NCI-H128 (cell line): ENCODE data around the gene KIF23.
"Not testable (repeated sequence)": the region's sequence is repeated elsewhere in the genome, so short reads cannot be mapped to it uniquely, and the experiment has no call there.

Source experiments
- DNase-seq: peaks from one replicate; lab custom pipeline; 2025; ENCODE audit not compliant: unreplicated experiment; lab: John Stamatoyannopoulos, UW

KIF23 gene

DNA sequence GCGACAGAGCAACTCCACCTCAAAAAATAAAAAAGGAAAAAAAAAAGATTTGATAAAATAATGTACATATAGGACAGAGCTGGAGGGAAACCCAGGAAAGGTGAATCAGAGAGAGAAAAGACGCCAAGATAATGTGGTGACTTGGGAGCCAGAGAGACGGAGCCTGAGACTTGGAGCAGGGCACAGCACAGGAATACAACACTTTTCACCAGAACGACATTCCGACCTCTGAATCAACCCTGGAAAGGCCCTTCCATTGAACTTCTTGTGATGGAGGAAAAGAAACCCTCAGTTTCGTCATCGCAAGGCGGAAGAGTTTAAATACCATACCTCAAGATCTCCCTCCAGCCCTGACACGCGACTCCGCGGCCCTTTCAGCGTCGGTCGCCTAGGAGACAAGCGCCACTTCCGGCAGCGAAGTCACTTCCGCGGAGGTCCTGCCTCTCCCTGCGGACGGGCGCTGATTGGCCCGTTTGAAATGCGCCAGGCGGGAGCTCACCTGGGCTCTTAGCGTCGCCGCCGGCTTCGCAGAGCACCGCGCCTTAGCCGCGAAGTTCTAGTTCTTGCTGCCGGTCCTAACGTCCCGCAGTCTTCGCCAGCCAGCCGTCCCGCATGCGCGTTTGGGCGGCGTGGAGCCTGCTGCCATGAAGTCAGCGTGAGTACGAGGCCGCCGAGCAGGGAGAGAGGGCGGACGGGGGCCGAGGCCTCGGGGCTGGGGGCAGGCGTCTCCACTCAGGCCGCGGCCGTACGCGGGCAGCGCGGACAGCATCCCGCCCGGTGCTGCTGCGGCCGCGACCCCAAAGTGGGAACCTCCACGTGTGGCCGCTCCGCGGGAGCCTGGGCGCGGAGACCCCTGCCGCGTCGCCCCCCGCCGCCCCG is at the start of gene KIF23:
Gene KIF23 (plus strand): TSS at position 528 of the 879 bp plus-strand sequence. CDS start 117 bp downstream, at position 645.
- DNase-seq: peak; percentile 63

DNA sequence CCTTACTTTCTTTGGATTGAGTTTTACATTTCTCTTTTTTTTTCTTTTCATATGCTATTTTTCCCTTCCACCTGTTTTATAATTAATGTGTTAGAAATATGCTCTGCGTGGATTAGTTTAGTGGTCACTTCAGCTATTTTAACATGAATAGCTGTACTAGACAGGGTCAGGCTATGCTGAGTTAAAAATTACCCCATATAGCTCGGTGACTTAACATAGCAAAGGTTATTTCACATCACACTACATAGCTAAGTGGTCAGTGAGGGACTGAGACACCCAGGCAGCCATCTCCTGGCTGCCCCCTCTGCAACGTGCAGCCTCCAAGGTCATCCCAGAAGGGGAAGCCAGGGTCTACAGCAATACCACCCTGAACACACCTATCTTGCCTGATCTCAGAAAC is 46.9 kb upstream of the KIF23 start:
- DNase-seq: no peak

DNA sequence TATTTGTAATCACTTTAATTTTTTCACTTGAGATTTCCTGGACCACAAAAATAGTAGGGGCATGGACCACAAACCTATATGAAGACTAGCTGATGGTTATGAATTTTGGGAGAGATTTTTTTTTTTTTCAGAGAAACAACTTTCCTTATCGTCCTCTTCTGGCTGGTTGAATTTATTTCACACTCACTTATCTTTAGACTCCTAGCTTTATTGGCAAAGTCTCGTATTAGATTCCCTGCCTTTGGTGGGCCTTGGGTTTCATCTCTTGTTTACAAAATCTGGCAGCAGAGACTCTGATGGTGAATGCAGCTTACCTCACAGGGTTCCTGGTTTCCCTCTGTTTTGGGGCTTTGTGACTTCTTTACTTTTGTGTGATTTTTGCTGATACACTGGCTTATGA is 44.5 kb upstream of the KIF23 start:
- DNase-seq: no peak

GRCh38 chr15:69373406-69373805 is 40.7 kb upstream of the KIF23 start:
- no peak for DNase-seq

- DNase-seq: no peak
Measured at GRCh38 chr15:69375151-69375790, 38.9 kb upstream of the KIF23 start.

DNA sequence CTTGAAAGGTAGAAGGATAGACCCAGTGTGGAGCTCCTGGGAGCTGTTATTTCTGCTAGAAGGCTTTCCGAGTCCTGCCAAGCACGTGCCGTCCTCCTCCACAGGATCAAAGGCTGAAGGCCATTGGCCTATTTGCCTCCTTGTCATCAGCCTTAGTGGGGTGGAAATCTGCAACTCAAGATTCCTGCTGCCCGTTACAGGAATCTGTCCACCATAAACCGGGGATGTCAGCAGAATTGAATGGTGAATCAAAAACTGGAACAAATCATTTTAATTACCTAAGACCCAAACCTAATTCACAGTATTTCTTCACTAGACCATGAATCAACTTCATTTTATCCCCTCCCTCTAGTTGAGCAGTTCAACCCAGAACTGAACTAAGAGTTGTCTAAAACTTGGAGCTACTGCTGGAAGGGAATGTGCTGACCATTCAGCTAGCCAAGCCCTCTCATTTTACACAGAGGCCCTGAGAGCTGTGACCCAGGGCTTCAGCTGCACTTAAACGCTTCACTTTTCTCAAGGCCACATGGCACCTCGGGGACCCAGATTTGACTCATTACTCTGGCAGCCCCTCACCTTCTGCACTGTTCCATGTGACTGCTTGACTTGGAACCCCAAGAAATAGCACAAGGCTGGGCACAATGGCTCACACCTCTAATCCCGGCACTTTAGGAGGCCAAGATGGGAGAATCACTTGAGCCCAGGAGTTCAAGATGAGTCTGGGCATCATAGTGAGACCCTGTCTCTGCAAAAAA is 36.8 kb upstream of the KIF23 start:
- no peak for DNase-seq

DNA sequence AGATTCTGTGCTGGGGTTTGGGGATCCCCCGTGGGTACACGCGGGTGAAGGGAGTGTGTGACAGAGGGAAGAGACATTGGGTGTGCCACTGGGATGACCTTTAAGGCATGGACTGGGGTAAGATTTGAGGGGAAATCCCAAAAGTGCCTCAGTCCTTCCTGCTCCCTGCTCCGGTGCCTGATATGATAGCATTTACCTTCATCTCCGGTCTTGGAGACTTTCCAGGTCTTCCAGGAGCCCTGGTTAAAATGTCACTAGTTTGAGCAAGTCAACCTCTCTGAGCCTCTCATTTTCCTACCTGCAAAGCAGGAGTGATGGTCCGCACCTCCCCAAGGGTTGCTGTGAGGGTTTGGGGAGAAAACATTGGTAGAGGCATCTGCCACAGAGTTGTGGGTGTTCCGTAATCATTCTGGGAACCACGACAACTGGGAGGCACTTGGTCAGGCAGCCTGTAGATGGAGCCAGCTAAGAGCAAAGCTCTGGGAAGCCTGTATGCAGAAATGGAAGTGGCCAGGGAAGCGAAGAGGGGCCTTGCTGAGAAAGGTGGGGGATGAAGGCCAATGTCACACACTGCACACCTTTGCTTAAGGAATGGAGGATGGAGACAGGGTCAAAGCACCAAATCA is 33.9 kb upstream of the KIF23 start:
- no peak for DNase-seq

GRCh38 chr15:69380726-69381105 is 33.4 kb upstream of the KIF23 start:
- DNase-seq: no peak

DNA sequence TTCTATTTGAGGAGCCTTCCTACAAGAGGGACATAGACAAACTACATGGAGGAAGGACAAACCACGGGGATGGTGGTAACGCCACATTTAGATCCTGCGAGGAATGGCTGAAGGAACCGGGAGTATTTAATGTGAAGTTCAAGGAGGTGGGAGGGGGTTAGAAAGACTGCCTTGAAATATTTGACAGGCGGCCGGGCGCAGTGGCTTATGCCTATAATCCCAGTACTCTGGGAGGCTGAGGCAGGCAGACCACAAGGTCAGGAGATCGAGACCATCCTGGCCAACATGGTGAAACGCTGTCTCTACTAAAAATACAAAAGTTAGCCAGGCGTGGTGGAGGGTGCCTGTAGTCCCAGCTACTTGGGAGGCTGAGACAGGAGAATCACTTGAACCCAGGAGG is 32.0 kb upstream of the KIF23 start:
- DNase-seq: not testable (repeated sequence)

DNA sequence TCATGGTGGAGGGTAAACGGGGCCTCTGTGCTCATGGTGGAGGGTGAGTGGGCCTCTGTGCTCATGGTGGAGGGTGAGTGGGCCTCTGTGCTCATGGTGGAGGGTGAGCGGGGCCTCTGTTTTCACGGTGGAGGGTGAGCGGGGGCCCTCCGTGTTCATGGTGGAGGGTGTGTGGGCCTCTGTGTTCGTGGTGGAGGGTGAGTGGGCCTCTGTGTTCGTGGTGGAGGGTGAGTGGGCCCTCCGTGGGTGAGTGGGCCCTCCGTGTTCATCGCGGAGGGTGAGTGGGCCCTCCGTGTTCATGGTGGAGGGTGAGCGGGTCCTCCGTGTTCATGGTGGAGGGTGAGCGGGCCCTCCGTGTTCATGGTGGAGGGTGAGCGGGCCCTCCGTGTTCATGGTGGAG is 30.1 kb upstream of the KIF23 start:
- DNase-seq: not testable (repeated sequence)

DNA sequence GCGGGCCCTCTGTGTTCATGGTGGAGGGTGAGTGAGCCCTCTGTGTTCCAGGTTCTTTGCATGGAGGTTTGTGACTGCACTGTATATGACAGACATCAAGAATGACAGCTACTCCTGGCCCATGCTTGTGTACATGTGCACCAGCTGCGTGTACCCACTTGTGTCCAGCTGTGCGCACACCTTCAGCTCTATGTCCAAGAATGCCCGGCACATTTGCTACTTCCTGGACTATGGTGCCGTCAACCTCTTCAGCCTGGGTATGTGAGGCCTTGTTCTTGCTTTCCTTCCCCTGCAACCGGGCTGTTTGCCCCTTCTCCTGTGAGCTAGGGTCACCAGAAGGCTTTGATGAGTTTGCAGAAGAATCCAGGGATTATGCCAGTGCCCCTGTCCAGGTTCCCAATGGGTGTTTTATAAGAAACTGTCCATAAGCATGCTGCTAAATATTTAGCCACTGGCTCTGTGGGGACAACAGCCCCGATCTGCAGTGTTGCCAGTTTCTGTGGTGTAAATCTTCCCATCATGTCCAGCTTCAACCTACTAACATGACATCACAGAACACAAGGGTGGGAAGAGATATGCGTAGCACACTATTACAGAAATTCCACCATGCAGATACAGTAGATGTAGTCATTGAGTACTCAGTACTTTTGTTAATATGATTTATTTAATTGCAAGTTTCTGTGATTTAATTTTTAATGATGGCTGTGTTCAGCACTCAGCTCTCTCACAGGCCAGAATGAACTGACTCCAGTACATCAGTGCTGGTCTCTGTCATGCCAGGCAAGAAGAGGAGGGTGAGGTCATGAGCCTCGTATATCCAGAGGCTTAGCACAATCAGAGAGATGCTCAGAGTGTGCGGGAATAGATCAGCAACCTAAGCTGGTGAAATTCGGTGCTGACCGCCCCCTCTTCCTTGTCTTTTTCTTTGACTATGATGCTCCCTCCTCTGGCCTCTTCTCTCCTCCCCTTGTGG is 29.2 kb upstream of the KIF23 start:
- DNase-seq: no peak

- no peak for DNase-seq
Measured at GRCh38 chr15:69385831-69386230, 28.3 kb upstream of the KIF23 start.

DNA sequence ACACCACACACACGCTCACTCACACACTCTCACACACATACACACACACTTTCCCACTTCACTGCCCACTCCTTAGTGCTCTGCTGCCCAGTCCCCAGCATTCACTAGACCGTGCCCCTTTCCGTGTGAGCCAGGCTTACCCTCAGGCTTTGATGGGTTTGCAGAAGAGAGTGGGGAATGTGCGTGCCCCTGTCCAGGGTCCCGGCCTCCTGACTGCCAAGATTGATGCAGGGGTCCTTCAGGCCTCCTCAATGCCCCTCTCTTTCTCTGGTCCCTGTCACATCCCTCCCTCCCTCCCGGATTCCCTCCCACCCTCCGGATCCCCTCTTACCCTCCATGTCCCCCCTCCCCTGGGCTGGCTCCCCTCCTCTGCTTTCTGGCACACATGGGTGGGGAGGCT is 27.9 kb upstream of the KIF23 start:
- DNase-seq: no peak

DNA sequence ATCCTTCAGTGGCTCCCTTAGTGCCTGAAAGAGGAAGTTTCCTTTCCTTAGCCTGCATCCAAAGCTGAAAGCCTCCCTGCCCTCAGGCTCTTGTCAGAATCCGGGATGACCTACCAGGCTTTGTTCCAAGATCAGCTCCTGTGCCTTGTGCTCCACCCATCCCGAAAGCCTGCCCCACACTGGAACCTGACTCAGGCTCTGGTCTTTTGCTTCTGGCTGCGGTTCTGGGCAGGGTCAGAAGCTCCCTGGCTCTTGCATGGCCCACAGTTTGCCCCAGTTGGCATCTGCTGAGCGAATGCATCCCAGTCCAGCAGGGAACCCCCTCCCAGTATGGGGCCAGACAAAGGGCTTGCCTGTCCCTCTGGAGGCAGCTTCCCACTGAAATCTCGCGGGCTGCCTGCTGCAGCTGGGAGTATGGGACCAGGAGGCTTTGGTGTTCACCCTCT is 25.9 kb upstream of the KIF23 start:
- DNase-seq: no peak

GRCh38 chr15:69389426-69389825 is 24.7 kb upstream of the KIF23 start:
- no peak for DNase-seq

GRCh38 chr15:69390575-69390974 is 23.6 kb upstream of the KIF23 start:
- no peak for DNase-seq

DNA sequence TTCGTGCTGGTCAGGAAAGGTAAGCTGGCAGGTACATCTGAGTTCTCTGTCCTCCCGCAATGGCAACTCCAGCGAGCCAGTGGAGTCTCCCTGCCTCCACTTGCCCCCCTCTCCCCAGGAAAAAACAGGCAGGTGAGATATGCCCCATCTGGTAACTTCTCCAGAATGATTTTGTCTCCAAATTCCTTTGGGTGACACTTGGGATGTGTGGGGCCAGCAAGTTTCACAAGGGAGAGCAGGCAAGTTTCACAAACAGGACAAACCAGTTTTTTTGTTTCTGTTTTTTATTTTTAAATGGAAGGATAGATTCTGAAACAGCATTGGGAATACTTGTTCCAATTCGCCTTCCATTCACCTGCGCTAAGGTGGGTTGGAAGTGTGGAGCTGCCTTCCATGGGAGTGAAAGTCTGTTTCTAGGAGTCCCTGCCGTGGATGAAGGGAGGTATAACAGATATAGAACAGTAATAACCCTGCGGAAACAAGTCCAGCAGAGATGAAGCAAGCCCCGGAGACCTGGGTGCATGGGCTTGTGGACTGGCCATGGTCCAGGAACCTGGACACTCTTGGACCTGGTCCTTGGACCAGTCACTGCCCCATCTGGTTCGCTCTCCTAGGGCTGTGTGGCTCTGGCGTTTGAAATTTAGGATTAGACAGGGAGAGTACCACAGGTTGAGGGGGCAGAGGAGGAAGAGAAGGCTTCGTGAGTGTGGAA is 22.9 kb upstream of the KIF23 start:
- no peak for DNase-seq

DNA sequence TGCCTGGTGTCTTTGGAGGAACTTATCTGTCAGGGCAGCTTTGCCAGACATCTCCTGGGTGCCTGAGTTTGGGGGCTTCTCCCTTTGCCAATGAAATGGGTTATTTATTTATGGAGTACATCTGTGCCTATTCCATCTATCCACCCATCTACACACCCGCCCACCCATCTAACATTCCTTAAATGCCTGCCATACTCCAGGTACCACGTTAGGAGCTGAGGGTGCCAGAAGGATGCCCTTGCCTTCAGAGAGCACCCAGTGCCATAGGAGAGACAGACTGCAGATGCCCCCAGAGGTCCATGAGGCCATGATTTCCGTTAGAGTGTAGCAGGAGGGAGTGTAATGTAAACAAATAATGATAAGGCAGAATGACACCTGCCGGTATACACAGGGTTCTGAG is 21.8 kb upstream of the KIF23 start:
- no peak for DNase-seq

DNA sequence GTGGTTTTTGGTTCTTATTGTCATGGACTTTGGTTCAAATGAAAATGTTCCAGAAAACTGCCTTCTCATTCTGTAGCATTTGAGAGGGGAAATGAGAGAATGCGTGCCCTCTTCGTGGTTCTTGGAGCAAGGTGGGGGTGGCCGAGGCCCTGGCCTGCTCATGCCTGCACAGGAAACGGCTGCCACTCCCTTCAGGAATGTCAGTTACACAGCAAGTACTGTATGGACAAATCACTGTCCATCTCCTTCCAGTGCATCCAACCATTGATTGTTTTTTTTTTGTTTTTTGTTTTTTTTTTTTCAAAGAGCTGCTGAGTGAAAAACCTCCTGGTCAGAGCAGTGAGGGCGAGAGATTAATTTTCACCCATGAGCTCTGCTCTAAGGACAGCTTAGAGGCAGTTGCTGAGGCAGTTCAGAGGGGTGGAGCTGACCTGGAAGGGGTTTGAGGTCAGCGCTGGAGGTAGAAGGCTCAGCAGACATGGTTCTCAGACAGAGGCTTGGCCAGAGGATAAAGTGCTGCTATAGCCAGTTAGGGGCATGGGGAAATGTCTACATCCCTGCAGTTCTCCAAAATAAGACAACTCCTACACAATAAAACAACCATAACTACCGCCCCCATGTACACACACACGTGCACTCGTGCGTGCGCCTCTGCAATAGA is 20.2 kb upstream of the KIF23 start:
- DNase-seq: no peak
